GM12891 (cell line): Measurements from ENCODE around the gene MST1.

ENCODE experiments used
- DNase-seq: peaks from one replicate; pipeline ENCODE4 v3.0.0; 2011; ENCODE audit warnings: low spot score; ENCODE audit not compliant: insufficient read length
- FAIRE-seq: peaks from 2 replicates; lab custom pipeline; 2011; peaks lifted over from hg19 to GRCh38; lab: Jason Lieb, UNC
- PAX5 ChIP-seq: IDR thresholded peaks from 2 replicates; pipeline ENCODE4 v1.6.1; 2011; ENCODE audit warnings: low read length, moderate library complexity, mild to moderate bottlenecking; ENCODE audit not compliant: insufficient read depth, severe bottlenecking
- POLR2A ChIP-seq: IDR thresholded peaks from 2 replicates; pipeline ENCODE4 v1.6.1; 2011; ENCODE audit warnings: low read depth, low read length, control low read depth
- POLR2AphosphoS5 ChIP-seq: IDR thresholded peaks from 2 replicates; pipeline ENCODE4 v1.6.1; 2011; ENCODE audit warnings: low read depth, low read length, control low read depth
- POU2F2 ChIP-seq: IDR thresholded peaks from 2 replicates; pipeline ENCODE4 v1.6.1; 2011; ENCODE audit warnings: low read depth, mild to moderate bottlenecking, control low read depth, low read length, moderate library complexity
- SPI1 ChIP-seq: IDR thresholded peaks from 2 replicates; pipeline ENCODE4 v1.6.1; 2011; ENCODE audit warnings: low read depth, low read length, control low read depth
- TAF1 ChIP-seq: IDR thresholded peaks from 2 replicates; pipeline ENCODE4 v1.6.1; 2011; ENCODE audit warnings: low read depth, low read length, control low read depth

The MST1 gene

DNA sequence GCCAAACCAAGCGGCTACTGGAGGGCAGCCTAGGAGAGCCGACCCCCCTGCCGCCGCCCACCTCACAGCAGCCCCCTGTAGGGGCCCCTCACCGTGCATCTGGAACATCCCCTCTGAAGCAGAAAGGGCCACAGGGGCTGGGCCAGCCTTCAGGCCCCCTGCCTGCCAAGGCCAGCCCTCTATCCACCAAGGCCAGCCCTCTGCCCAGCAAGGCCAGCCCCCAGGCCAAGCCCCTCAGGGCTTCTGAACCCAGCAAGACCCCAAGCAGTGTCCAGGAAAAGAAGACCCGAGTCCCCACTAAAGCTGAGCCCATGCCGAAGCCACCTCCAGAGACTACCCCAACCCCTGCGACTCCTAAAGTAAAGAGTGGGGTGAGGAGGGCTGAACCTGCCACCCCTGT, 38.6 kb downstream of the MST1 start:
- DNase-seq (no peak), FAIRE-seq (no peak)
- TF ChIP-seq PAX5, result no peak
- no peak for TF ChIP-seq TAF1
- TF ChIP-seq POLR2AphosphoS5, result no peak
- TF ChIP-seq SPI1, result no peak
- TF ChIP-seq POLR2A, result no peak
- no peak for TF ChIP-seq POU2F2

- DNase-seq, result no peak
- TF ChIP-seq POU2F2 (no peak), PAX5 (no peak), POLR2A (no peak), TAF1 (no peak), POLR2AphosphoS5 (no peak), SPI1 (no peak)
- FAIRE-seq, result no peak
Measured at GRCh38 chr3:49650177-49650576, 39.1 kb downstream of the MST1 start.

DNA sequence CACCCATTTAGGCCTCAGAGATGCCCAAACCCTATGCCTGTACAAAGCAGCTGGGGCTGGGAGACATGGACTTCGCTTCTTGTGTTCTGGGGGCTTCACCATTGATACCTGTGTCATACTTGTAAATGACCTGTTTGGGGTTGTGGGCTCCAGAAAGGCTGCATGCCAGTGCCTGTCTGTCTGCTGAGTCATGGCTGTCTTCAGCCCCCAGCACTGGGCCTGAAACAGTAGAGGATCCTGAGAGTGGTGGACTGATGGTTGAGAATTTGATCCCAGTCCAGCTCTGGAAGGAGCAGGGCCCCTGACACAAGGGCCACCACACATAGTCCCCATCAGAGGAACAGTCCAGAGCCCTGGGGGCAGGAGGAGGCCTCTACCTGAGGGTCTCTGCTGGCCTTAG, 39.7 kb downstream of the MST1 start:
- DNase-seq (no peak), FAIRE-seq (no peak)
- TF ChIP-seq POLR2A, result no peak

- FAIRE-seq (no peak), DNase-seq (no peak)
Measured at GRCh38 chr3:49648354-49649019, 40.8 kb downstream of the MST1 start.

GRCh38 chr3:49647741-49648140, 41.5 kb downstream of the MST1 start:
- TF ChIP-seq POLR2AphosphoS5 (no peak), PAX5 (no peak)
- no peak for DNase-seq
- no peak for FAIRE-seq

More at GRCh38 chr3:49648354-49649019, 40.8 kb downstream of the MST1 start:
- TF ChIP-seq PAX5, result no peak
- no peak for TF ChIP-seq POLR2A
- no peak for TF ChIP-seq SPI1
- TF ChIP-seq POU2F2, result no peak
- no peak for TF ChIP-seq POLR2AphosphoS5
- no peak for TF ChIP-seq TAF1

DNA sequence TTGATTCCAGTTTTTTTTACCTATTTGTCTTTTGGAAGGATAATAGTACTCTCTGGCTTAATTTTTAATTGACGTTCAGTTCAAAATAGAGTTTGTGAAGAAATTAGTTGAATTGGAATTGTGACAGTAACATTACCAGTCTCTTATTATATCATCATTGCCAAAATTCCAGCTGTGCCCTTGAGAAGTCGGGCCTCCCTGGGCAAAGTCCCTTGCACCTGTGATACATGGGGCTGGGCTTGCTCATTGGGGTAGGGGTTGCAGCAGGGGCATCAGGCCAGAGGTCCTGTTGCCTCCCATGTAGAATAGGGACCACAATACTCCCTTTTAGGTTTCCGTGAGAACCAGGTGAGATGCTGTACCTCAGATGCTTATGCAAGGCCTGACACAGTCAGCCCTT, 43.0 kb downstream of the MST1 start:
- no peak for FAIRE-seq
- no peak for DNase-seq
- TF ChIP-seq POU2F2 (no peak), PAX5 (no peak), POLR2AphosphoS5 (no peak), SPI1 (no peak), POLR2A (no peak)

GRCh38 chr3:49644684-49645083, 44.6 kb downstream of the MST1 start:
- DNase-seq (no peak), FAIRE-seq (no peak)
- TF ChIP-seq POLR2AphosphoS5 (no peak), POU2F2 (no peak), TAF1 (no peak), SPI1 (no peak), PAX5 (no peak), POLR2A (no peak)

DNA sequence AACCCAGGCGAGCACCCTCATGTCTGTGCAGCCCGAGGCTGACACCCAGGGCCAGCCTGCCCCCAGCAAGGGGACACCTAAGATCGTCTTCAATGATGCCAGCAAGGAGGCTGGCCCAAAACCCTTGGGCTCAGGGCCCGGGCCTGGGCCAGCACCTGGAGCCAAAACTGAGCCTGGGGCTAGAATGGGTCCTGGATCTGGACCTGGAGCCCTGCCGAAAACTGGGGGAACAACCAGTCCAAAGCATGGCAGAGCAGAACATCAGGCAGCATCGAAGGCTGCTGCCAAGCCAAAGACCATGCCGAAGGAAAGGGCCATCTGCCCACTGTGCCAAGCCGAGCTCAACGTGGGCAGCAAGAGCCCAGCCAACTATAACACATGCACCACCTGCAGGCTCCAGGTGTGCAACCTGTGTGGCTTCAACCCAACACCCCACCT, 46.5 kb downstream of the MST1 start:
- TF ChIP-seq TAF1 (no peak), PAX5 (no peak), POU2F2 (no peak), POLR2A (no peak)
- FAIRE-seq (no peak), DNase-seq (no peak)

DNA sequence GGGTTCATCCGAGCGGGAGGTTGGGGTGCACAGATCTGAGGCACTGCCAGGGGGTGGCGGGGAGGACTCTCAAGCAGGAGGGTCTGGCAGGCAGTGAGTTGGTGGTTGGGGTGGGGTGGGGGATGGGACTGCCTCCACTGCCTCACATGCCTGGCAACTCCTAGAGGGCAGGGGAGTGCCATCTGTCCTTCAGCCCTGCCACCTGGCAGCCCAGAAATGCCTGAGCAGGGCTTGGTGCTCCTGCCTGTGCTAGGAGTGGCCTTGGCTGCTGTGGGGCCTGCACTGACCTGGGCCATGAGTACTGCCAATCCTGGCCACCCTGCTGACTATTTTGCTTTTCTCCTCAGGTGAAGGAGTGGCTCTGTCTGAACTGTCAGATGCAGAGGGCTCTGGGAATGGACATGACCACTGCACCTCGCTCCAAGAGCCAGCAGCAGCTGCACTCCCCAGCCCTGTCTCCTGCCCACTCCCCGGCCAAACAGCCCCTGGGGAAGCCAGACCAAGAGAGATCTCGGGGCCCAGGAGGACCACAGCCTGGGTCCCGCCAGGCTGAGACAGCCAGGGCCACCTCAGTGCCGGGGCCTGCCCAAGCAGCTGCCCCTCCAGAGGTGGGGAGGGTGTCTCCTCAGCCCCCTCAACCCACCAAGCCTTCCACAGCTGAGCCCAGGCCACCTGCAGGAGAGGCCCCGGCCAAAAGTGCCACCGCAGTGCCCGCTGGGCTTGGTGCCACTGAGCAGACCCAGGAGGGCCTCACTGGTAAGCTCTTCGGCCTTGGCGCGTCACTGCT, 47.2 kb downstream of the MST1 start:
- FAIRE-seq, result no peak
- no peak for DNase-seq
- no peak for TF ChIP-seq PAX5
- TF ChIP-seq POLR2AphosphoS5, result no peak
- TF ChIP-seq SPI1, result no peak
- TF ChIP-seq POLR2A, result no peak
- TF ChIP-seq TAF1, result no peak
- TF ChIP-seq POU2F2, result no peak

DNA sequence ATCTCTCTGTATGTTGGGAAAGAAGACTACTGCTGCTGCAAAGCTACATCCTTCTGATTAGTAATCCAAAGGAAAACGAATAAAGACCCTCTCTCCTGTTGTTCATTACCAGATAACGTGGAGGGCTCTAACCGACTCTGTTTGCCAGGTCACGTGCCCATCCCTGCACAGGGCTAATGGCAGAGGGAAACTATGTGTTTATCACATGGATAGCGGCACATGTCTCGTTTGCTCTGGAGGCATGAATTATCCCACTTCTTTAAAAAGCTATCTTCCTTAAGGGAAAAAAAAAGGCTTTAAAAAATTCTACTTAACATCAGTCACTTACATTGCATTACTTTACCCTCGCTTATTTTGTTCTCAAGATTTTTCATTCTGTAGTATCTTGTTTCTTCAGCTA, 48.0 kb downstream of the MST1 start:
- FAIRE-seq, result no peak
- no peak for DNase-seq
- no peak for TF ChIP-seq TAF1
- no peak for TF ChIP-seq SPI1
- no peak for TF ChIP-seq POLR2AphosphoS5
- no peak for TF ChIP-seq POU2F2
- no peak for TF ChIP-seq PAX5
- no peak for TF ChIP-seq POLR2A

DNA sequence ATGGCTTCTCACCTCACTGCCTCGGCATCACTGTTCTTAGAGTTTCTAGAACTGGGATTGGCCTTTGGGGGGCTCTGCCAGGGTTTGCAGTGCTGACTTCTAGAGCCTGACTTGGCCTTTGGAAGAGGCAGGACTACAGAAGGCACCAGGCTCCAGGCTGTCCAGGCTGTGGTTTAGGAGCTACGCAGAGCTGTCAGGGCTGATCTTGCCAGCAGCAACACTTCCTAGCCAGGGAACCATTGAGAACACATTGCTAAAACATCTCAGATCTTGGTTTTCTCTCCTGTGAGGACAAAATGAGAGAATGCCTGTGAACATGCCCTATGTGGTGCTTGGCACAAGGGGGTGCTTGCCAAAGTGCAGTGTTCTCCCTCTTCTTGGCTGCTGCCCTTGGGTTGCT, 49.7 kb downstream of the MST1 start:
- no peak for TF ChIP-seq POLR2AphosphoS5
- no peak for TF ChIP-seq POLR2A
- TF ChIP-seq SPI1, result no peak
- TF ChIP-seq TAF1, result no peak
- no peak for TF ChIP-seq POU2F2
- TF ChIP-seq PAX5, result no peak
- FAIRE-seq (no peak), DNase-seq (no peak)
